Heart right ventricle (tissue), 16 donors: ENCODE results near the gene ZNF423. TPM values are rescaled to one million over a fixed set of nuclear protein-coding genes. Genes with fewer than 3 reads are reported as not detected.

Experiments used
- ATAC-seq, 8 donors: fragments of 200-7000 bp; cut with Tn5 transposase; one replicate each; pipeline ENCODE4 v1.9.1; 2020; ENCODE audit warnings: mild to moderate bottlenecking in 8 of 8, moderate library complexity in 8 of 8, moderate number of reproducible peaks in 1 of 8
- DNase-seq, 2 donors: peaks; one replicate each; pipeline ENCODE4 v3.0.0-alpha.2; 2020
- H3K27ac ChIP-seq, 10 donors: fragments of 200-600 bp; sonication (generic) in 2 of 10; one replicate each; pipeline versions ENCODE4 v1.5.0 to v1.8.0; 2020 to 2022; ENCODE audit warnings: mild to moderate bottlenecking in 3 of 10
- H3K27me3 ChIP-seq, 7 donors: fragments of 200-600 bp; one replicate each; pipeline ENCODE4 v1.8.0; 2021 to 2022; ENCODE audit warnings: mild to moderate bottlenecking in 2 of 7
- H3K36me3 ChIP-seq, 9 donors: fragments of 200-600 bp; sonication (generic) in 1 of 9; one replicate each; pipeline versions ENCODE4 v1.5.0 to v1.8.0; 2020 to 2022; ENCODE audit warnings: mild to moderate bottlenecking in 2 of 9
- H3K4me1 ChIP-seq, 9 donors: fragments of 200-600 bp; sonication (generic) in 1 of 9; one replicate each; pipeline versions ENCODE4 v1.5.0 to v1.8.0; 2020 to 2022; ENCODE audit warnings: mild to moderate bottlenecking in 4 of 9
- H3K4me3 ChIP-seq, 10 donors: fragments of 200-600 bp; sonication (generic) in 2 of 10; one replicate each; pipeline versions ENCODE4 v1.5.0 to v1.8.0; 2020 to 2022; ENCODE audit warnings: mild to moderate bottlenecking in 7 of 10, moderate library complexity in 2 of 10
- H3K9me3 ChIP-seq, 11 donors: fragments of 200-600 bp in 10 of 11; sonication (generic) in 2 of 11; one replicate each; pipeline versions ENCODE4 v1.5.0 to v1.8.0; 2013 to 2022; ENCODE audit warnings: mild to moderate bottlenecking in 2 of 11, control low read depth in 1 of 11, moderate library complexity in 1 of 11
- whole genome bisulfite sequencing, 2 donors: extraction: QIAGEN DNeasy Blood & Tissue Kit; methylation state at CpG; one replicate each; pipeline ENCODE4 v1.1.7; 2013; ENCODE audit warnings: inconsistent platforms in 1 of 2; 5-methylcytosine and 5-hydroxymethylcytosine counted together
- intact Hi-C, 10 donors: fragments of 100-400 bp; cut with DNase I; formaldehyde crosslinking; loops; one replicate each; pipeline versions ENCODE4 v1.11.1 to v1.14.2; 2022
- polyA plus RNA-seq, 2 donors: library from polyadenylated mRNA; stranded (reverse); fragments of 200-250 nt; gene quantifications; one replicate each; pipeline ENCODE4 v1.2.3, GENCODE V29; 2013
- total RNA-seq, 10 donors: library from RNA; stranded (reverse); fragmentation: NEBNext Ultra II Directional in 3 of 10; extraction: Animal tissue kit (Norgen Biotek cat#: 25700) in 3 of 10; gene quantifications; one replicate each; pipeline versions ENCODE4 v1.2.1 to v1.2.4, GENCODE V29; 2021 to 2023
- TF ChIP-seq, protein P1 (sequence below), 9 donors: fragments of 200-600 bp; sonication (generic) in 2 of 9; IDR thresholded peaks; one replicate each; pipeline versions ENCODE4 v1.5.0 to v1.8.0; 2021 to 2022; ENCODE audit warnings: antibody characterized with exemption in 9 of 9, mild to moderate bottlenecking in 5 of 9, moderate library complexity in 1 of 9
- donor health status: Arrhythmogenic right ventricular cardiomyopathy.
- donor health status: ischemic (EF 13 %, LVEDD 7.1; RV severe dilation, severe dysfunction).
- donor health status: healthy with polysubstance abuse.
- donor health status: DM: no; HTN: yes; CAD: no.
- donor health status: DM: no; HTN: no; CAD: no.
- donor health status: ischemic (EF 25% LVEDD 6.9; RV normal size, moderate dysfunction).
- donor health status: ischemic (EF 25% LVEDD 5.7; RV mildly dilated, moderate dysfunction).
- donor health status: healthy.
- donor health status: DM: yes; HTN: yes; CAD: no.
- donor health status: Ischemic cardiomyopathy.
- donor health status: ischemic (EF 35%, LVEDD 5.7; RV mildly dilated, moderate dysfunction).
- donor health status: nonischemic (EF 11% LVEDD 7.7; RV severe dilation, severe dysfunction).
- donor health status: DM: yes; HTN: yes; CAD: no.
- donor health status: PGD.
- donor health status: ischemic (EF 29% LVEDD 5.4; RV normal size, mild dysfunction).
- donor health status: nonischemic (EF 23%, LVEDD 6.1; RV moderate dilation, normal function).

Gene ZNF423
- total and polyA plus RNA-seq, 12 donors, result 2.6 to 10.6 (median 7.0) TPM

DNA sequence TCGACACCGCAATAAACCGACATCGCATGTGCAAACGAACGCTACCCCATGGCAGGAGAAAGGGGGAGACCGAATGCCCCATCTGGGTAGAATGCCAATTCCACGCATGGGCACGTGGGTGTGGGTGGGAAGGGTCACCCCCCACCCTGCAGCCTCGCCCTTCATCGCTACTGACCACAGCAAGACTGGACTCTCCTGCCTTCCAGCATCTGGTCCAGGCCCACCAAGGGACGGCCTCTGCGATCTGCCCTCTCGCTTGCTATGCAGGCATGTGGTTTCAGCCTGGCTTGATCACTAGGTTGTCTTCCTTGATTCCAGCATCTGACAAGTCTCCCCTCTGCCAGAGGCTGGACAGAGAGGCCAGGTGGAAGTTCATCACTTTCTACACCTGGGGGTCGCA lies 323.0 kb downstream of the ZNF423 start:
- no peak for DNase-seq
- peaks cover 0 to 12% (median 0%) of the 10 kb centered on the region in 7 donors for H3K27me3 ChIP-seq
- H3K4me3 ChIP-seq, result no peak overlapping the region
- H3K27ac ChIP-seq, result no peak overlapping the region
- ATAC-seq, result no peak
- intact Hi-C loops, result no loop called here
- TF ChIP-seq, protein P1, sequence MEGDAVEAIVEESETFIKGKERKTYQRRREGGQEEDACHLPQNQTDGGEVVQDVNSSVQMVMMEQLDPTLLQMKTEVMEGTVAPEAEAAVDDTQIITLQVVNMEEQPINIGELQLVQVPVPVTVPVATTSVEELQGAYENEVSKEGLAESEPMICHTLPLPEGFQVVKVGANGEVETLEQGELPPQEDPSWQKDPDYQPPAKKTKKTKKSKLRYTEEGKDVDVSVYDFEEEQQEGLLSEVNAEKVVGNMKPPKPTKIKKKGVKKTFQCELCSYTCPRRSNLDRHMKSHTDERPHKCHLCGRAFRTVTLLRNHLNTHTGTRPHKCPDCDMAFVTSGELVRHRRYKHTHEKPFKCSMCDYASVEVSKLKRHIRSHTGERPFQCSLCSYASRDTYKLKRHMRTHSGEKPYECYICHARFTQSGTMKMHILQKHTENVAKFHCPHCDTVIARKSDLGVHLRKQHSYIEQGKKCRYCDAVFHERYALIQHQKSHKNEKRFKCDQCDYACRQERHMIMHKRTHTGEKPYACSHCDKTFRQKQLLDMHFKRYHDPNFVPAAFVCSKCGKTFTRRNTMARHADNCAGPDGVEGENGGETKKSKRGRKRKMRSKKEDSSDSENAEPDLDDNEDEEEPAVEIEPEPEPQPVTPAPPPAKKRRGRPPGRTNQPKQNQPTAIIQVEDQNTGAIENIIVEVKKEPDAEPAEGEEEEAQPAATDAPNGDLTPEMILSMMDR (IDR thresholded peaks at IDR 0.05), result no peak
- 94 to 96% methylated on average over 15 of the region's 15 CpGs for WGBS, 2 donors
- no peaks in the 10 kb centered on the region for H3K9me3 ChIP-seq
- peaks cover 0 to 20% (median 5%) of the 10 kb centered on the region in 9 donors for H3K4me1 ChIP-seq
- no peaks in the 10 kb centered on the region for H3K36me3 ChIP-seq

DNA sequence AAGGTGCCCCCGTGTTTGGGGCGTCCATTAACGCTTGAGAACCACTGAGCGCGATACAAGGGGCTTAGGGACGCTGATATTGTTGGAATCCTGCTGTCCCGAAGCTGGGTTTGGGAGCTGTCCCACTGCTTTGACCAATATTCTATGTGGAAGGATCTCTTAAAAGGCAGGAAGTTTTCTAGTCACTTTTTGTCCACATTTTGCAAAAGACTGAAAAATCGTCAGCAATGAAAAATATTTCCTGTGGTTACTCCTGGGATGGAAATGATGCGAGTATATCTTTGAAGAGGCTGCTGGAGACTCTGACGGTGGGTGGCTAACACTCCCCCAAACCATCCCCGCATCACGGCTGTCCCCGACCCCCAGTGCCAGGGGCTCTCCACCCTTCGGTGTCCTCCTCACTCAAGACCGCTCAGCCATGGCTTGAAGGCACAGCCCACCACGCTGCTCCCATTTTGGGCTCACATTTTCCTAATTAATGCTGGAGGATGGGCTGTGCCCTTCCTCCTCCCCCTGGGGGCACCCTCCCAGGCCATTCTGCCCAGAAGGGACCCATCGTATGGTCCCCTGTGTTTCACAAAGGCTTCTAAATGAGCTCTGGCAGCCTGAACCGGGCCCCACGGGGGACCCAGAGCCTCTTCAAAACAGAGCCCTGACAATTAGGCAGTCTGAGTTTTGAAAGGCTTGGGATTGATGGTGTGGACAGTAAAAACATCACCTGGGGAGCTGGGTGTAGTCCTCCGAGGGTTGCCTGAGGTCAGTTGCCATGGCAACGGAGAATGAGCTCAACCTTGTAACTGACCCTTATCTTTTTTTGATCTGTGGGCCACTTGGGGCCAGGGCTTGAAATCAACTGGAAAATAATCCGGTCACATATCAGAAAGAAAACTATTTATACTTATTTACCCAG lies 323.7 kb downstream of the ZNF423 start:
- 71 to 73% methylated on average over 22 of the region's 22 CpGs for WGBS, 2 donors
- no peak for DNase-seq
- Histone ChIP-seq H3K36me3 (no peaks in the 10 kb centered on the region), H3K9me3 (no peaks in the 10 kb centered on the region), H3K27ac (peak overlapping the region in 1 of 10 donors; percentile 58), H3K4me1 (peaks cover 0 to 24% (median 8%) of the 10 kb centered on the region in 9 donors), H3K4me3 (no peak overlapping the region), H3K27me3 (peaks cover 0 to 12% (median 0%) of the 10 kb centered on the region in 7 donors)
- TF ChIP-seq, protein P1 (IDR thresholded peaks at IDR 0.05), result no peak
- intact Hi-C loops, result no loop called here
- no peak for ATAC-seq

DNA sequence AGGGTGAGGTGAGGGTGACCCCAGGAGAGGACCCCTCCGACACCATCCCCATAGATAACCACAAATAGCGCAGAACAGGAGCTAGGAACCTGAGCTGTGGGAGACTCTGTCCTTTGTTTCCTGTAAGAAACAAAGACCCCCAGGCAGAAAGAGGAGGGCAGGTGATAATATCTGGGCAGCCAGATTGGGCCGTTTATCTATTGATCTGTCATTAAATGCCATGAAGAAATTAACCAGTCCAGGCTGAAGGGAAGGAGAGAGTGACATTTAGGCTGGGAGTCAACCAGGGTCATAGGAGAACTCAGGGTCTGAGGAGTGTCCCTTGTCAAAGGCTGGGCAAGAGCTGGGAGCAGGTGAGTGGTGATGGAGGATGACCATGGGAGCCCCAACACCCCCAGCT lies 324.5 kb downstream of the ZNF423 start:
- Histone ChIP-seq H3K27me3 (peaks cover 0 to 12% (median 0%) of the 10 kb centered on the region in 7 donors), H3K27ac (no peak overlapping the region), H3K9me3 (no peaks in the 10 kb centered on the region), H3K4me3 (no peak overlapping the region), H3K36me3 (no peaks in the 10 kb centered on the region), H3K4me1 (peaks cover 0 to 24% (median 8%) of the 10 kb centered on the region in 9 donors)
- DNase-seq, result no peak
- TF ChIP-seq, protein P1 (IDR thresholded peaks at IDR 0.05), result no peak
- intact Hi-C loops, result no loop called here
- ATAC-seq, result no peak
- 79 to 82% methylated on average over 3 of the region's 3 CpGs for WGBS, 2 donors

DNA sequence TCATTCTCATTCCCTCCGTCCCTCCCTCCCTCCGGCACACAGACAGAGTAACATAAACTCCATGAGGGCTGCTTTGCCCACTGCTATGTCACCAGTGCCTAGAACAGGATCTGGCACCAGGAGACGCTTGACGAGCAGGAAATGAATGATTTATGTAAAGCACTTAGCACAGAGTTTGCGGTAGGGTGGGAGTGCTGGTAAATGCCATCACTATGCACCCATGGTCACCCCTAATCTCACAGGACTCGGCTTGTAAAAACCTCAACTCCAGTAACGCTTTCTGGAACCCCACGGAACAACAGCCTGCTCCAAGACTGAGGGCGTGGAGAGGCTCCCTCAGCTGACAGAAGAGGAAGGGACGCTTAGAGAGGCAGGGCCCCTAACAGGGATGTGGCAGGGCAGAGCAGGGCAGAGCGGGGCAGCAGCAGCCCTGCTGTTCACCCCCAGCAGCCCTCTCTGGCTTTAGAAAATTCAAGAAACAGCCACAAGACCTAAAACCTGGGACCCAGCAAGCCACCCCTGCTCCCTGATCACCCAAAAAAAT lies 325.4 kb downstream of the ZNF423 start:
- intact Hi-C loops, result no loop called here
- H3K36me3 ChIP-seq, result no peaks in the 10 kb centered on the region
- TF ChIP-seq, protein P1 (IDR thresholded peaks at IDR 0.05), result no peak
- WGBS, 2 donors, result 75 to 78% methylated on average over 11 of the region's 11 CpGs
- H3K27ac ChIP-seq, result no peak overlapping the region
- H3K27me3 ChIP-seq, result peaks cover 0 to 12% (median 0%) of the 10 kb centered on the region in 7 donors
- ATAC-seq, result no peak
- no peaks in the 10 kb centered on the region for H3K9me3 ChIP-seq
- peaks cover 0 to 24% (median 8%) of the 10 kb centered on the region in 9 donors for H3K4me1 ChIP-seq
- H3K4me3 ChIP-seq, result no peak overlapping the region
- no peak for DNase-seq
